Measurements from ENCODE around the gene CRYAA. TPM values are rescaled to one million over a fixed set of nuclear protein-coding genes. Genes with fewer than 3 reads are reported as not detected.

CRYAA gene
- total and polyA plus RNA-seq, 8 donors = 0.14 TPM; not detected in 7

DNA sequence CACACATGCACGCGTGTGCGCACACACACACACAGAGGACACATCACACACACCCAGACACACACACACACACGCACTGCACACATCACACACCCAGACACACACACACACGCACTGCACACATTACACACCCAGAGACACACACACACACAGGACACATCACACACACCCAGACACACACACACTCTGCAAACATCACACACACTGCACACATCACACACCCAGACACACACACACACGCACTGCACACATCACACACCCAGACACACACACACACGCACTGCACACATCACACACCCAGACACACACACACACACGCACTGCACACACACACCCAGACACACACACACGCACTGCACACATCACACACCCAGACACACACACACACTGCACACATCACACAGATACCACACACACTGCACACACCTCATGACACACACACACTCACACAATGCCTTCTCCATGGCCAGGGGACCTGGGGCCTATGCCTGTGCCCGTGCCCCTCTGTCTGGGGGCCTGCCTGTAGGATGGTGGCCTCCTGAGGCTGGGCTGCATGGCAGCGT lies 24.4 kb downstream of the CRYAA start:
- ATAC-seq (no peak), DNase-seq (no peak)
- TF ChIP-seq, protein P1, sequence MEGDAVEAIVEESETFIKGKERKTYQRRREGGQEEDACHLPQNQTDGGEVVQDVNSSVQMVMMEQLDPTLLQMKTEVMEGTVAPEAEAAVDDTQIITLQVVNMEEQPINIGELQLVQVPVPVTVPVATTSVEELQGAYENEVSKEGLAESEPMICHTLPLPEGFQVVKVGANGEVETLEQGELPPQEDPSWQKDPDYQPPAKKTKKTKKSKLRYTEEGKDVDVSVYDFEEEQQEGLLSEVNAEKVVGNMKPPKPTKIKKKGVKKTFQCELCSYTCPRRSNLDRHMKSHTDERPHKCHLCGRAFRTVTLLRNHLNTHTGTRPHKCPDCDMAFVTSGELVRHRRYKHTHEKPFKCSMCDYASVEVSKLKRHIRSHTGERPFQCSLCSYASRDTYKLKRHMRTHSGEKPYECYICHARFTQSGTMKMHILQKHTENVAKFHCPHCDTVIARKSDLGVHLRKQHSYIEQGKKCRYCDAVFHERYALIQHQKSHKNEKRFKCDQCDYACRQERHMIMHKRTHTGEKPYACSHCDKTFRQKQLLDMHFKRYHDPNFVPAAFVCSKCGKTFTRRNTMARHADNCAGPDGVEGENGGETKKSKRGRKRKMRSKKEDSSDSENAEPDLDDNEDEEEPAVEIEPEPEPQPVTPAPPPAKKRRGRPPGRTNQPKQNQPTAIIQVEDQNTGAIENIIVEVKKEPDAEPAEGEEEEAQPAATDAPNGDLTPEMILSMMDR (IDR thresholded peaks at IDR 0.05) = no peak
- Histone ChIP-seq H3K4me3 (no peak overlapping the region), H3K27ac (no peak overlapping the region), H3K9me3 (no peaks in the 10 kb centered on the region), H3K36me3 (no peaks in the 10 kb centered on the region), H3K4me1 (peaks cover 10 to 31% of the 10 kb centered on the region in 2 donors), H3K27me3 (no peaks in the 10 kb centered on the region)
- intact Hi-C loops (cut with DNase I) = no loop called here

DNA sequence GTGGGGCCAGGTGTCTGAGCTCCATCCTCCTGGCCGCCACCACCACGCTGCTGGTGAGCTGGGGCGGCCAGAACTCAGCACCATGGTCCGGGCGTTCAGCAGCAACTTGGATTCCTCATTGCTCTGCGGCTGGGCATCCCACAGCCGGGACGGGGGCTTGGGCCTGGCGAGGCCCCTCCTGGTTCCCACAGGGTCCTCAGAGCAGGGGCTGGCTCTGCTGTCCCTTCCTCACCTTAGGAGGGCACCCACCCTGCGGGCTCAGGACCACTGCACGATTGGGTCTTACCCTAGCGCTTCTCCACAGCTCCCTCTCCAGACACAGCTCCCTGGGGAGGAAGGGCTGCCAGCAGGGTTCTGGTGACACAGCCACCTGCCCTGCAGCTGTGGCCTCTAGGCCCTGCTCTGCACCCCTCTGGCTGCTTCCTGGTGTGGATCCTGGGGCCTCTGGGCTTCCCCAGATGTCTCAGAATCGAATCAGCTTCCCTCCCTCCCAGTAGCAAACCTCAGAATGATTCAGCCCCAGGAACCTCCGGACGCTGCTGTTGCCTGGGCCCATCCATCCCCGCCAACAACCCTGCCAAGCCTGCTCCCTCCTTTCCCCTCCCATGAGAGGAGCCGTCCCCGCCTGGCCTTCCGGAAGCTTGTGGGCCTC lies 25.0 kb downstream of the CRYAA start:
- H3K27ac ChIP-seq = no peak overlapping the region
- intact Hi-C loops (cut with DNase I) = no loop called here
- peak; percentile 30 for ATAC-seq
- H3K4me3 ChIP-seq = no peak overlapping the region
- H3K9me3 ChIP-seq = no peaks in the 10 kb centered on the region
- TF ChIP-seq, protein P1 (IDR thresholded peaks at IDR 0.05) = no peak
- H3K36me3 ChIP-seq = no peaks in the 10 kb centered on the region
- no peaks in the 10 kb centered on the region for H3K27me3 ChIP-seq
- peak in 2 of 4 donors; percentile 34 to 54 for DNase-seq
- H3K4me1 ChIP-seq = peaks cover 10 to 31% of the 10 kb centered on the region in 2 donors

DNA sequence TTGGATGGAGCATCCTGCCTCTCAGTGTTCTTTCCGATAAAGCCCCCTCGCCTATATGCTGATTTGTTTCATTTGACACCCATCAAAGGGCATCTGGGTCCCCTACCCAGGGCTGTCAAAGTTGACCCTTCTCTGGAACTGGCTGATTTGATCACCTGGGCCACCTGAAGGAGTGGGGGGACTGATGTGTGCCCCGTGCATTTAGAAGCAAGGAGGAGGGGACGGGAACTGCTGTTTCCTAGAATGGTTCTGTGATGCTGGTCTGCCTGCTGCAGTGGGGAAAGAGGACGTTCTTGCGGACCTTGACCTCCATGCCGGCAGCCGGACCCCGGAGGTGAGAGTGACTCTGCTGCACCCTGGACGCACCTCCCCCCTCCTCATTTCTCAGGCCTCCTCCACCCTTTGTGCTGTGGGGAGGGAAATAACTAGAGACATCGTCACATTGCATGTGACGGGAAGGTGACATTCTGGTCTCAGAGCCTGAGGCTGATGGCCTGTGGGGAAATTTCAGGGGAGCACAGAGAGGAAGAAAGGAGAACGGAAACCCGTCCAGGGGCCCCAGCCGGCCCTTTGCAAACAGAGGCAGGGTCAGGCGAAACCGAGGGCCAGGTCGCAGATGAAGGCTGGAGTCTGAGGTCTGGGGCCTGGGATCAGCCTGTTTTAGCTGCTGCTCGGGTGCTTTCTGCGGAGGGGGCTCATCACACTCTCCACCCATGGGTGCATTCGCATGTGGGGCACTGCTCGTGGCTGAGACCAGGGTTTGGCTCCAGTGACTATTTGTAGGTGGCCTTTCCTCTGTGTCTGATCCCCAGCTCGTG lies 25.7 kb downstream of the CRYAA start:
- H3K4me1 ChIP-seq = peaks cover 10 to 31% of the 10 kb centered on the region in 2 donors
- DNase-seq (no peak), ATAC-seq (no peak)
- intact Hi-C loops (cut with DNase I) = no loop called here
- peak overlapping the region in 1 of 2 donors; percentile 45 for H3K27ac ChIP-seq
- no peaks in the 10 kb centered on the region for H3K36me3 ChIP-seq
- H3K9me3 ChIP-seq = no peaks in the 10 kb centered on the region
- no peak overlapping the region for H3K4me3 ChIP-seq
- H3K27me3 ChIP-seq = no peaks in the 10 kb centered on the region
- TF ChIP-seq, protein P1 (IDR thresholded peaks at IDR 0.05) = no peak

DNA sequence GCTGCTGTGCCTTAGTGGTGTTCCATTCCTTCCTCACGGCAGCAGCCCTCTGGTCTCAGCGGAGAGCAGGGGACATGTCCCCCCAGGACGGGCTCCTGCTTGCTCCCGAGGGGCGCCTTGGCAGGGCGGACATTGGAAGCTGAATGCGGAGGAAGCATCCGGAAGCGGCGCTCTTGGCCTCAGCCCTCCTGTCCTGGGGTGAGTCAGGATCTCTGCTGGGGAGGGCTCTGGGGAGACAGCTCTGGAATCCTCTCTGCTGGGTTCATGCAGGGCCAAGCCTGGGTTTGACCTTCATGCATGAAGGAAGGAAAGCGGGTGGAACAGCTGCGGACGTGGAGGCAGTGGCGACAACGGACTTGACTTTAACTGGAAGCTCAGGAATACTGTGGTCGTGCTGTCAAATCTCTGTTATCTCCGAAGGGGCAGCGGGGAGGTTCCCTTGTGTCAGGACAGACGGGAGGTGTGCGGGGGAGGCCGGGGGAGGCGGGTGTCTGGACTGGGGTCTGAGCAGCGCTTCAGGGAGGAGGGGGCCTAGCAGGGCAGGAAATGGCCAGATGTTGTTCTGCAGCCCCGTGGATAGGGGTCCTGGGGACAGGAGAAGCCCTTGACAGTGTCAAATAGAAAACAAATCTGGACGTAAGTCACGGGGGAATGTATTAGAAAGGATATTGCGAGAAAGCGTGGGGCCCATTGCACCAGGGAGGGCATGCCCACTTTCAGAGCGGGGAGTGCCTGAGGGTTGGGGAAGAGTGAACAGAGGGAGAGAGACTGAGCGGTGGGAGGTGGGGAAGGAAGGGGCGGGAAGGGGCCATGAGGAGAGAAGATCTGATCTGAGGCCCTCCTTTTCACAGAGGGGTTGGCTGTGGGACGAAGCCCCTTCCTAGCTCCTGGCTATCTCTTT lies 26.6 kb downstream of the CRYAA start:
- intact Hi-C loops (cut with DNase I) = no loop called here
- Histone ChIP-seq H3K27ac (peak overlapping the region in 1 of 2 donors; percentile 45), H3K36me3 (no peaks in the 10 kb centered on the region), H3K4me3 (no peak overlapping the region), H3K4me1 (peaks cover 10 to 31% of the 10 kb centered on the region in 2 donors), H3K27me3 (no peaks in the 10 kb centered on the region), H3K9me3 (peaks cover 0 to 5% of the 10 kb centered on the region in 2 donors)
- TF ChIP-seq, protein P1 (IDR thresholded peaks at IDR 0.05) = no peak
- DNase-seq (peak in 1 of 4 donors; percentile 31), ATAC-seq (no peak)

Measured in left lung (tissue), 10 donors.